Uterus (tissue), 2 donors: ENCODE results near the gene ITGA2B.

ENCODE experiments used
- CTCF ChIP-seq, 4 experiments: fragments of 200-600 bp in 2 of 4; fragments of 450-650 bp in 2 of 4; sonication (generic) in 2 of 4; IDR thresholded peaks; one replicate each; pipeline ENCODE4 v1.5.1; 2016 to 2019; ENCODE audit warnings: antibody characterized with exemption in 4 of 4, mild to moderate bottlenecking in 2 of 4, moderate library complexity in 1 of 4
- POLR2A ChIP-seq, 2 donors: fragments of 450-650 bp; IDR thresholded peaks; one replicate each; pipeline ENCODE4 v1.6.1; 2016; ENCODE audit warnings: antibody characterized with exemption in 2 of 2, mild to moderate bottlenecking in 1 of 2, moderate library complexity in 1 of 2

DNA sequence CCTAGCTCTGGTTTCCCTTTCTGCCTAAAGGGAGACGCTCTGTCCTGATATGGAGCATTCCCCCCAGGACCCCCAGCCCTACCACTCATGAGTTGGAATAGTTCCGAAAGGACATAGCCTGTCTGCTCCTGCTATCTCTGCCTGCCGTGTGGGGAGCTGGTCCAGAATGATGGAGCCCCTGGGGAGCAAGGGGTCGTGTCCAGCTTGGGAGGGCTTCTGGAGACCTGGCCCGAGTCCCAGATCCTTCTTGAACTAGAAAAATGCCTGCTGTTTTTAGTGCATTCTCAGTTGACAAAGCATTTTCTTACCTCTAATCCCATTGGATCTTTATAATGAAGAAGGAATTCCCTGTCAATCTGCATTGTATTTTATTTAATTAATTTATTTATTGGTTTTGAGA lies 53.5 kb downstream of the ITGA2B start:
- TF ChIP-seq CTCF (IDR thresholded peaks at IDR 0.05) (no peak), POLR2A (IDR thresholded peaks at IDR 0.05) (no peak)
